Peyer's patch (tissue), 4 donors: ENCODE results near the gene ATG16L2.

Experiments
- POLR2A ChIP-seq, 2 donors: fragments of 450-650 bp; IDR thresholded peaks; one replicate each; pipeline ENCODE4 v1.5.1; 2017; ENCODE audit warnings: antibody characterized with exemption in 2 of 2, mild to moderate bottlenecking in 2 of 2, moderate library complexity in 2 of 2
- TF ChIP-seq, protein P1 (sequence below), 6 experiments: fragments of 450-650 bp in 4 of 6; fragments of 200-600 bp in 2 of 6; sonication (generic) in 1 of 6; IDR thresholded peaks; one replicate each; pipeline ENCODE4 v1.5.1; 2017 to 2019; ENCODE audit warnings: antibody characterized with exemption in 6 of 6, mild to moderate bottlenecking in 3 of 6, moderate library complexity in 1 of 6

DNA sequence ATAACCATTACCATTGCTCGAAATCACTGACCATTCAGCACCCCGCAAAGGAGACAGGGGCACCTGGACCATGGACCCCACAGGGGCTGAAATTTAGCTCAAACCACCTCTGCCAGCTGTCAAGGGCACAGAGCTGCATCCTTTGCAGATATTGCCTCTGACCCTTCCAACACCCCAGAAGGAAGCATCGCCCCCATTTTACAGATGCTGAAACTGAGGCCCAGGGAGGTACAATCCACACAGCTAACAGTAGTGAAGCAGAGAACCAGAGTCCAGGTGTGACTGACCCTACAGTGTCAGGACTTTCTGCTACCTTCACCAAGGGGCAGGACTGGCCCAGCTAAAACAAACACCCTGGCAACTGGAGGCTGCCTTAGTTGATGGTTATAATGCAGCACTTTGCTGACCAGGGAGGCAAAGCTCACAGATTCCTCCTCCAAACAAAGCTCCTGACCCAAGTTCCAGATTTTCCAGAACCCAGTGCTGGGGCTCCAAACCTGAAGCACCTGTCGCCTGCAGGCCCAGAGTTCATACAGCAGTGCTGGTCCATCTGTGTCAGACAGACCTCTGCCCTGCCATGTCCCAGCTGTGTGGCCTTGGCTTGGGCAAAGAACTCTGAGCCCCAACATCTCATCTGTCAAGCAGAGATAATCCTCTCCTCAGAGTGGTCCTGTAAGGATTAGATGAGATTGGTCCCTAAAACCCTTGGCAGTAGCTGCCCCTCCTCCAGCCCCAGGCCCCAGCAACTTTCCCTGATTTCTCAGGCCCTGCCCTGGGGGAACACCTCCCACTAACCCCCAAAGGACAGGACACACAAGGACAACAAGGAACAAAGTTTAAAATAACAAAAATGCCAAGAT, 46.8 kb upstream of the ATG16L2 start:
- TF ChIP-seq POLR2A (IDR thresholded peaks at IDR 0.05), result no peak
- TF ChIP-seq, protein P1, sequence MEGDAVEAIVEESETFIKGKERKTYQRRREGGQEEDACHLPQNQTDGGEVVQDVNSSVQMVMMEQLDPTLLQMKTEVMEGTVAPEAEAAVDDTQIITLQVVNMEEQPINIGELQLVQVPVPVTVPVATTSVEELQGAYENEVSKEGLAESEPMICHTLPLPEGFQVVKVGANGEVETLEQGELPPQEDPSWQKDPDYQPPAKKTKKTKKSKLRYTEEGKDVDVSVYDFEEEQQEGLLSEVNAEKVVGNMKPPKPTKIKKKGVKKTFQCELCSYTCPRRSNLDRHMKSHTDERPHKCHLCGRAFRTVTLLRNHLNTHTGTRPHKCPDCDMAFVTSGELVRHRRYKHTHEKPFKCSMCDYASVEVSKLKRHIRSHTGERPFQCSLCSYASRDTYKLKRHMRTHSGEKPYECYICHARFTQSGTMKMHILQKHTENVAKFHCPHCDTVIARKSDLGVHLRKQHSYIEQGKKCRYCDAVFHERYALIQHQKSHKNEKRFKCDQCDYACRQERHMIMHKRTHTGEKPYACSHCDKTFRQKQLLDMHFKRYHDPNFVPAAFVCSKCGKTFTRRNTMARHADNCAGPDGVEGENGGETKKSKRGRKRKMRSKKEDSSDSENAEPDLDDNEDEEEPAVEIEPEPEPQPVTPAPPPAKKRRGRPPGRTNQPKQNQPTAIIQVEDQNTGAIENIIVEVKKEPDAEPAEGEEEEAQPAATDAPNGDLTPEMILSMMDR (IDR thresholded peaks at IDR 0.05), result no peak
